HepG2 (cell line): ENCODE data around the gene DCUN1D2.

Experiments
- FOXJ3 ChIP-seq: sonication (generic); formaldehyde crosslinking; IDR thresholded peaks from 2 replicates; pipeline ENCODE4 v1.4.0; 2020; ENCODE audit warnings: missing genetic modification reagents, mild to moderate bottlenecking, borderline replicate concordance
- HNF4G ChIP-seq, 2 experiments: sonication (generic) in 1 of 2; formaldehyde crosslinking in 1 of 2; IDR thresholded peaks; 2 replicates each; pipeline versions ENCODE4 v1.4.0 to v1.6.1; 2011 to 2020; ENCODE audit warnings: borderline replicate concordance in 2 of 2, low read depth in 2 of 2, mild to moderate bottlenecking in 2 of 2, low read length in 1 of 2, missing genetic modification reagents in 1 of 2, moderate library complexity in 1 of 2
- HOXA7 ChIP-seq: sonication (generic); formaldehyde crosslinking; IDR thresholded peaks from 2 replicates; pipeline ENCODE4 v1.8.1; 2022; ENCODE audit warnings: mild to moderate bottlenecking, missing genetic modification reagents, moderate library complexity
- RAD21 ChIP-seq: fragments of 450-650 bp; formaldehyde crosslinking; IDR thresholded peaks from 2 replicates; pipeline ENCODE4 v1.5.0; 2020; ENCODE audit warnings: mild to moderate bottlenecking
- SIN3A ChIP-seq: IDR thresholded peaks from 2 replicates; pipeline ENCODE4 v1.6.1; 2011; ENCODE audit warnings: low read depth, mild to moderate bottlenecking, control low read depth, low read length, borderline replicate concordance
- ZNF101 ChIP-seq: sonication (generic); formaldehyde crosslinking; IDR thresholded peaks from 2 replicates; pipeline ENCODE4 v1.4.0; 2020; ENCODE audit warnings: mild to moderate bottlenecking, low read depth, missing genetic modification reagents, borderline replicate concordance
- ZNF709 ChIP-seq: sonication (generic); formaldehyde crosslinking; IDR thresholded peaks from 2 replicates; pipeline ENCODE4 v1.5.0; 2020; ENCODE audit warnings: mild to moderate bottlenecking, missing genetic modification reagents
- TF ChIP-seq, protein P1 (sequence below): sonication (generic); formaldehyde crosslinking; IDR thresholded peaks from 2 replicates; pipeline ENCODE4 v1.8.1; 2023; ENCODE audit warnings: missing genetic modification reagents, inconsistent platforms, borderline replicate concordance
- TF ChIP-seq, protein P2 (sequence below): sonication (generic); formaldehyde crosslinking; IDR thresholded peaks from 2 replicates; pipeline ENCODE4 v1.5.0; 2020; ENCODE audit warnings: mild to moderate bottlenecking, missing genetic modification reagents, moderate library complexity
- TF ChIP-seq, protein P3 (sequence below): sonication (generic); formaldehyde crosslinking; conservative IDR thresholded peaks from 2 replicates; pipeline ENCODE4 v1.4.0; 2020; ENCODE audit warnings: mild to moderate bottlenecking, missing genetic modification reagents, moderate library complexity

DNA sequence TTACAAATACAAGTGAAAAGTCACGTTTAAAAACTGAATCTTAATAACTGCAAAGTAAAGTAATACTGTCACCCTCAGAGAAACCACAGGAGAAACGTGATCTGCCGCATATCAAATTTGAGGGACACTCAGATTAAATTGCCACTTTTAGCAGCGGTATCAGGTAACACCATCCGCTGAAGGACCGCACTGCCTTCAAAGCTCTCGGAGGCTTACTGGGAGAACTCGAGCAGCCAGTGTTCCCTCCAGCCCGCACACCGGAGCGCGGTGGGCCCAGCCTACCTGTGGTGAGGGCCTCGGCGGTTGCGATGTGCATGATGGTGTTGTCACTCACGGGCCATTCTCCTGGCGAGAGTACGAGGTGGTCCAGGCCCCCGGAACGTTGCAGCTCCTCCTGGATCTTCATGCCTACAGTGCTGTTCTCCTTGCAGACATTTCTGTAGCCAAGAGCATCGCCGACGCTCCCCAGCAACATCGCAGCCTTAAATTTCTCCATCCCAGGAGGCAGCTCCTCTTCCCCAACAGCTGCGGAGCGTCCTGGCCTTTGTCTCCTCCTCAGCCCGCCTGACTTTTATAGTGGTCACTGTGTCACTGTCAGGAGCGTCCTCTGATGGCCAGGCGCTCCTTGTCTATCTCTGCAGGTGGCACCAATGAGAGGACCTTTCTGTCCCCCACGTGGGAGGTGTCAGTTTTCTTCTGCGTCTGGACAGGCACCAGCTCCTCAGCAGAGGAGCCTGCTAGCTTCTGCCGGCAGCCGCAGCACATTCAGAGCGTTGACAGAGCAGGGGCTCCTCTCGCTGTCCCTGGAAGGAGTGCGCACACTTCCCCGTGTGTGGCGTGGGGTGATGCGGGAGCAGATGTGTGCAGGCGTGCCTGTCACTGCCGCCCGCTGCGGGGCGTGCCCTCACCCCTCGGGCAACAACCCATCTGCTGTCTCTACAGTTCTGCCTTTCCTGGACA is 37.3 kb downstream of the DCUN1D2 start, which contains the start of gene ADPRHL1:
- TF ChIP-seq ZNF709 (CRISPR knock-in tag) (no peak), SIN3A (no peak), HNF4G (IDR thresholded peaks at IDR 0.05; ENCODE audit: borderline replicate concordance, low read depth, low read length) (no peak), HNF4G (CRISPR knock-in tag; IDR thresholded peaks at IDR 0.05; ENCODE audit: borderline replicate concordance, low read depth) (no peak), FOXJ3 (CRISPR knock-in tag) (no peak), HOXA7 (no peak), RAD21 (CRISPR knock-in tag) (no peak), ZNF101 (CRISPR knock-in tag) (no peak)
- TF ChIP-seq, protein P1, sequence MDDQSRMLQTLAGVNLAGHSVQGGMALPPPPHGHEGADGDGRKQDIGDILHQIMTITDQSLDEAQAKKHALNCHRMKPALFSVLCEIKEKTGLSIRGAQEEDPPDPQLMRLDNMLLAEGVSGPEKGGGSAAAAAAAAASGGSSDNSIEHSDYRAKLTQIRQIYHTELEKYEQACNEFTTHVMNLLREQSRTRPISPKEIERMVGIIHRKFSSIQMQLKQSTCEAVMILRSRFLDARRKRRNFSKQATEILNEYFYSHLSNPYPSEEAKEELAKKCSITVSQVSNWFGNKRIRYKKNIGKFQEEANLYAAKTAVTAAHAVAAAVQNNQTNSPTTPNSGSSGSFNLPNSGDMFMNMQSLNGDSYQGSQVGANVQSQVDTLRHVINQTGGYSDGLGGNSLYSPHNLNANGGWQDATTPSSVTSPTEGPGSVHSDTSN (CRISPR knock-in tag), result no peak
- TF ChIP-seq, protein P2, sequence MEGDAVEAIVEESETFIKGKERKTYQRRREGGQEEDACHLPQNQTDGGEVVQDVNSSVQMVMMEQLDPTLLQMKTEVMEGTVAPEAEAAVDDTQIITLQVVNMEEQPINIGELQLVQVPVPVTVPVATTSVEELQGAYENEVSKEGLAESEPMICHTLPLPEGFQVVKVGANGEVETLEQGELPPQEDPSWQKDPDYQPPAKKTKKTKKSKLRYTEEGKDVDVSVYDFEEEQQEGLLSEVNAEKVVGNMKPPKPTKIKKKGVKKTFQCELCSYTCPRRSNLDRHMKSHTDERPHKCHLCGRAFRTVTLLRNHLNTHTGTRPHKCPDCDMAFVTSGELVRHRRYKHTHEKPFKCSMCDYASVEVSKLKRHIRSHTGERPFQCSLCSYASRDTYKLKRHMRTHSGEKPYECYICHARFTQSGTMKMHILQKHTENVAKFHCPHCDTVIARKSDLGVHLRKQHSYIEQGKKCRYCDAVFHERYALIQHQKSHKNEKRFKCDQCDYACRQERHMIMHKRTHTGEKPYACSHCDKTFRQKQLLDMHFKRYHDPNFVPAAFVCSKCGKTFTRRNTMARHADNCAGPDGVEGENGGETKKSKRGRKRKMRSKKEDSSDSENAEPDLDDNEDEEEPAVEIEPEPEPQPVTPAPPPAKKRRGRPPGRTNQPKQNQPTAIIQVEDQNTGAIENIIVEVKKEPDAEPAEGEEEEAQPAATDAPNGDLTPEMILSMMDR, result no peak
- TF ChIP-seq, protein P3, sequence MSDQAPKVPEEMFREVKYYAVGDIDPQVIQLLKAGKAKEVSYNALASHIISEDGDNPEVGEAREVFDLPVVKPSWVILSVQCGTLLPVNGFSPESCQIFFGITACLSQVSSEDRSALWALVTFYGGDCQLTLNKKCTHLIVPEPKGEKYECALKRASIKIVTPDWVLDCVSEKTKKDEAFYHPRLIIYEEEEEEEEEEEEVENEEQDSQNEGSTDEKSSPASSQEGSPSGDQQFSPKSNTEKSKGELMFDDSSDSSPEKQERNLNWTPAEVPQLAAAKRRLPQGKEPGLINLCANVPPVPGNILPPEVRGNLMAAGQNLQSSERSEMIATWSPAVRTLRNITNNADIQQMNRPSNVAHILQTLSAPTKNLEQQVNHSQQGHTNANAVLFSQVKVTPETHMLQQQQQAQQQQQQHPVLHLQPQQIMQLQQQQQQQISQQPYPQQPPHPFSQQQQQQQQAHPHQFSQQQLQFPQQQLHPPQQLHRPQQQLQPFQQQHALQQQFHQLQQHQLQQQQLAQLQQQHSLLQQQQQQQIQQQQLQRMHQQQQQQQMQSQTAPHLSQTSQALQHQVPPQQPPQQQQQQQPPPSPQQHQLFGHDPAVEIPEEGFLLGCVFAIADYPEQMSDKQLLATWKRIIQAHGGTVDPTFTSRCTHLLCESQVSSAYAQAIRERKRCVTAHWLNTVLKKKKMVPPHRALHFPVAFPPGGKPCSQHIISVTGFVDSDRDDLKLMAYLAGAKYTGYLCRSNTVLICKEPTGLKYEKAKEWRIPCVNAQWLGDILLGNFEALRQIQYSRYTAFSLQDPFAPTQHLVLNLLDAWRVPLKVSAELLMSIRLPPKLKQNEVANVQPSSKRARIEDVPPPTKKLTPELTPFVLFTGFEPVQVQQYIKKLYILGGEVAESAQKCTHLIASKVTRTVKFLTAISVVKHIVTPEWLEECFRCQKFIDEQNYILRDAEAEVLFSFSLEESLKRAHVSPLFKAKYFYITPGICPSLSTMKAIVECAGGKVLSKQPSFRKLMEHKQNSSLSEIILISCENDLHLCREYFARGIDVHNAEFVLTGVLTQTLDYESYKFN, result no peak
